Measurements from ENCODE around the gene DMC1. TPM values are rescaled to one million over a fixed set of nuclear protein-coding genes. Genes with fewer than 3 reads are reported as not detected.

DMC1 gene
- total RNA-seq, 1 donor: 3.3 TPM

GRCh38 chr22:38490475-38490874 lies 79.5 kb downstream of the DMC1 start:
- Histone ChIP-seq H3K27ac (ENCODE audit: low read depth, low read length) (peak overlapping the region; percentile 55), H3K36me3 (ENCODE audit: insufficient read depth, low read length) (peaks cover 92% of the 10 kb centered on the region), H3K79me2 (ENCODE audit: insufficient read depth, low read length) (peaks cover 52% of the 10 kb centered on the region)

GRCh38 chr22:38489561-38490145 lies 80.3 kb downstream of the DMC1 start:
- H3K27me3 ChIP-seq (ENCODE audit: insufficient read depth, low read length): no peaks in the 10 kb centered on the region
- no peak overlapping the region for H2AFZ ChIP-seq (ENCODE audit: low read length)
- H3K36me3 ChIP-seq (ENCODE audit: insufficient read depth, low read length): peaks cover 93% of the 10 kb centered on the region
- TF ChIP-seq CTCF (IDR thresholded peaks at IDR 0.05; ENCODE audit: extremely low read depth, low read depth, low read length): no peak
- no peaks in the 10 kb centered on the region for H3K9me3 ChIP-seq (ENCODE audit: low read depth, low read length)
- H4K20me1 ChIP-seq (ENCODE audit: insufficient read depth, low read length): peaks cover 45% of the 10 kb centered on the region
- DNase-seq (ENCODE audit: insufficient read length, low spot score, missing footprints): no peak
- H3K4me3 ChIP-seq (ENCODE audit: insufficient read depth, low read length): no peak overlapping the region
- peak overlapping the region; percentile 55 for H3K27ac ChIP-seq (ENCODE audit: low read depth, low read length)
- peaks cover 41% of the 10 kb centered on the region for H3K4me1 ChIP-seq (ENCODE audit: insufficient read depth, low read length)
- peaks cover 47% of the 10 kb centered on the region for H3K79me2 ChIP-seq (ENCODE audit: insufficient read depth, low read length)
- no peak overlapping the region for H3K4me2 ChIP-seq (ENCODE audit: insufficient read depth, low read length)

More at GRCh38 chr22:38490475-38490874, 79.5 kb downstream of the DMC1 start:
- no peak overlapping the region for H3K4me3 ChIP-seq (ENCODE audit: insufficient read depth, low read length)
- TF ChIP-seq CTCF (IDR thresholded peaks at IDR 0.05; ENCODE audit: extremely low read depth, low read depth, low read length): no peak
- H4K20me1 ChIP-seq (ENCODE audit: insufficient read depth, low read length): peaks cover 51% of the 10 kb centered on the region
- H3K9me3 ChIP-seq (ENCODE audit: low read depth, low read length): no peaks in the 10 kb centered on the region
- H3K27me3 ChIP-seq (ENCODE audit: insufficient read depth, low read length): no peaks in the 10 kb centered on the region
- no peak overlapping the region for H2AFZ ChIP-seq (ENCODE audit: low read length)
- no peak for DNase-seq (ENCODE audit: insufficient read length, low spot score, missing footprints)
- H3K4me1 ChIP-seq (ENCODE audit: insufficient read depth, low read length): peaks cover 47% of the 10 kb centered on the region
- no peak overlapping the region for H3K4me2 ChIP-seq (ENCODE audit: insufficient read depth, low read length)

- peaks cover 40% of the 10 kb centered on the region for H4K20me1 ChIP-seq (ENCODE audit: insufficient read depth, low read length)
- peaks cover 35% of the 10 kb centered on the region for H3K4me1 ChIP-seq (ENCODE audit: insufficient read depth, low read length)
- no peak overlapping the region for H2AFZ ChIP-seq (ENCODE audit: low read length)
- H3K27me3 ChIP-seq (ENCODE audit: insufficient read depth, low read length): no peaks in the 10 kb centered on the region
- H3K36me3 ChIP-seq (ENCODE audit: insufficient read depth, low read length): peaks cover 93% of the 10 kb centered on the region
- peaks cover 47% of the 10 kb centered on the region for H3K79me2 ChIP-seq (ENCODE audit: insufficient read depth, low read length)
- H3K27ac ChIP-seq (ENCODE audit: low read depth, low read length): no peak overlapping the region
- no peak overlapping the region for H3K4me3 ChIP-seq (ENCODE audit: insufficient read depth, low read length)
- H3K9me3 ChIP-seq (ENCODE audit: low read depth, low read length): no peaks in the 10 kb centered on the region
- DNase-seq (ENCODE audit: insufficient read length, low spot score, missing footprints): no peak
- H3K4me2 ChIP-seq (ENCODE audit: insufficient read depth, low read length): no peak overlapping the region
- no peak for TF ChIP-seq CTCF (IDR thresholded peaks at IDR 0.05; ENCODE audit: extremely low read depth, low read depth, low read length)
Measured at GRCh38 chr22:38489142-38489541, 80.8 kb downstream of the DMC1 start.

GRCh38 chr22:38487946-38488345 lies 82.0 kb downstream of the DMC1 start:
- Histone ChIP-seq H3K27ac (ENCODE audit: low read depth, low read length) (peak overlapping the region; percentile 15), H3K9me3 (ENCODE audit: low read depth, low read length) (no peaks in the 10 kb centered on the region), H3K4me1 (ENCODE audit: insufficient read depth, low read length) (peaks cover 24% of the 10 kb centered on the region), H3K79me2 (ENCODE audit: insufficient read depth, low read length) (peaks cover 42% of the 10 kb centered on the region), H2AFZ (ENCODE audit: low read length) (no peak overlapping the region), H3K4me3 (ENCODE audit: insufficient read depth, low read length) (no peak overlapping the region), H3K4me2 (ENCODE audit: insufficient read depth, low read length) (no peak overlapping the region), H4K20me1 (ENCODE audit: insufficient read depth, low read length) (peaks cover 30% of the 10 kb centered on the region), H3K36me3 (ENCODE audit: insufficient read depth, low read length) (peaks cover 93% of the 10 kb centered on the region), H3K27me3 (ENCODE audit: insufficient read depth, low read length) (no peaks in the 10 kb centered on the region)
- no peak for TF ChIP-seq CTCF (IDR thresholded peaks at IDR 0.05; ENCODE audit: extremely low read depth, low read depth, low read length)
- no peak for DNase-seq (ENCODE audit: insufficient read length, low spot score, missing footprints)

Measured in osteoblast (primary cell).